ENCODE measurements around the gene ARPC5L. TPM values are rescaled to one million over a fixed set of nuclear protein-coding genes. Genes with fewer than 3 reads are reported as not detected.
A peak's percentile ranks its signal among the peaks of the same experiment; 100 is the strongest.

Gene ARPC5L
- total and polyA plus RNA-seq, 9 of the 15 experiments (the other 6 are each of a cell fraction or from before 2014, with no cell fraction given), result 25.4 to 113 (median 63.8) TPM

DNA sequence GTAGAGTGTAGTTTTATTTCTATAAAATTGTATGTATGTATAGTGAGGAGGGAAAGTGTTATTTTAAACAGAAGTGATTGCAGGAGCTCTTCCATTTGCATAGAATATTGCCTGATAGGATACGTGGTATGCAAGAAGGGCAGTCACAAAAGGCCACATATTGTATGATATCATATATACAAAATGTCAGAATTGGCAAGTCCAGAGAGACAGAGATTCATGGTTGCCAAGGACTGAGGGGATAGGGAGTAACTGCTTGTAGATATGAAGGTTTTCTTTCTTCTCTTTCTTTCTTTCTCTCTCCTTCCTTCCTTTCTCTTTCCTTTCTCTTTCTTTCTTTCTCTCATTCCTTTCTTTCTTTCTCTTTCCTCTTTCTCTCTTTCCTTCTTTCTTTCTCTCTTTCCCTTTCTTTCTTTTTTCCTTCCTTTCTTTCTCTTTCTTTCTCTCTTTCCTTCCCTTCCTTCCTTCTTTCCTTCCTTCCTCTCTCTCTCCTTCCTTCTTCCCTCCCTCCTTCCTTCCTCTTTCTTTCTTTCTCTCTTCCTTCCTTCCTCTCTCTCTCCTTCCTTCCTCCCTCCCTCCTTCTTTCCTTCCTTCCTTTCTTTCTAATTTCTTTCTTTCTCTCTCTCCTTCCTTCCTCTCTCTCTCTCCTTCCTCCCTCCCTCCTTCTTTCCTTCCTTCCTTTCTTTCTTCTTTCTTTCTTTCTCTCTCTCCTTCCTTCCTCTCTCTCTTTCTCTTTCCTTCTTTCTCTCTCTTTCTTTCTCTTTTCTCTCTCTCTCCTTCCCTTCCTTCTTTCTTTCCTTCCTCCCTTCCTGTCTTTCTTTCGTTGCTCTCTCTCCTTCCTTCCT lies 33.2 kb upstream of the ARPC5L start:
- Histone ChIP-seq H3K9me1 (ENCODE audit: control insufficient read depth, insufficient read depth, low read length) (no peaks in the 10 kb centered on the region), H3K4me1 (replicated peaks in 1 of 2; ENCODE audit: control insufficient read depth in 2 of 2, insufficient read depth in 2 of 2, low read length in 2 of 2) (peaks cover 8 to 11% of the 10 kb centered on the region in 2 experiments; a peak in 4 of 5 replicates), H3K27ac (ENCODE audit: extremely low read depth, low read depth, low read length) (no peak overlapping the region), H4K20me1 (replicated peaks; ENCODE audit: control insufficient read depth, insufficient read depth, low read length) (no peaks in the 10 kb centered on the region), H3K27me3 (ENCODE audit: control insufficient read depth in 2 of 2, insufficient read depth in 2 of 2, low read length in 2 of 2) (no peaks in the 10 kb centered on the region), H3K9me3 (replicated peaks; ENCODE audit: control insufficient read depth, insufficient read depth, low read depth, low read length) (no peaks in the 10 kb centered on the region), H2AFZ (ENCODE audit: low read depth, low read length) (no peak overlapping the region), H3K4me3 (no peak overlapping the region), H3K9ac (ENCODE audit: insufficient read depth in 1 of 2, low read depth in 2 of 2, low read length in 2 of 2) (no peak overlapping the region), H3K79me2 (ENCODE audit: control insufficient read depth, insufficient read depth, low read length) (no peaks in the 10 kb centered on the region), H3K4me2 (ENCODE audit: insufficient read depth, low read length) (no peak overlapping the region), H3K36me3 (ENCODE audit: control insufficient read depth, insufficient read depth, low read length) (no peaks in the 10 kb centered on the region)
- no peak for ATAC-seq
- no peak for FAIRE-seq
- CTCF ChIA-PET (ENCODE audit: low intra/inter-chr PET ratio), result no interaction called here
- WGBS (ENCODE audit: insufficient coverage, low coverage, missing lambda C conversion rate), result 4% methylated on average over 2 of the region's 2 CpGs
- intact Hi-C loops (cut with micrococcal nuclease), result no loop called here
- POLR2A ChIA-PET, result interaction anchor here (1.0 kb wide), 1 partner anchor 17 kb away, joined by 7 read pairs; no protein-coding TSS in a partner anchor
- BruUV-seq (replicated peaks), result no TSS peak
- in situ Hi-C loops (cut with MboI), result no loop called here
- no peak for DNase-seq (ENCODE audit: extremely low read depth in 1 of 4, low spot score in 3 of 4)
- peak; percentile 8; the same call in 1 of the 2 replicates for TF ChIP-seq ARID2 (IDR thresholded peaks at IDR 0.05)
- TF ChIP-seq SRSF9 (IDR thresholded peaks at IDR 0.05; ENCODE audit: borderline replicate concordance, low read depth, low read length), result no peak
- no peak for TF ChIP-seq NCOA4 (IDR thresholded peaks at IDR 0.05; ENCODE audit: partially characterized antibody)
- TF ChIP-seq, protein P1, sequence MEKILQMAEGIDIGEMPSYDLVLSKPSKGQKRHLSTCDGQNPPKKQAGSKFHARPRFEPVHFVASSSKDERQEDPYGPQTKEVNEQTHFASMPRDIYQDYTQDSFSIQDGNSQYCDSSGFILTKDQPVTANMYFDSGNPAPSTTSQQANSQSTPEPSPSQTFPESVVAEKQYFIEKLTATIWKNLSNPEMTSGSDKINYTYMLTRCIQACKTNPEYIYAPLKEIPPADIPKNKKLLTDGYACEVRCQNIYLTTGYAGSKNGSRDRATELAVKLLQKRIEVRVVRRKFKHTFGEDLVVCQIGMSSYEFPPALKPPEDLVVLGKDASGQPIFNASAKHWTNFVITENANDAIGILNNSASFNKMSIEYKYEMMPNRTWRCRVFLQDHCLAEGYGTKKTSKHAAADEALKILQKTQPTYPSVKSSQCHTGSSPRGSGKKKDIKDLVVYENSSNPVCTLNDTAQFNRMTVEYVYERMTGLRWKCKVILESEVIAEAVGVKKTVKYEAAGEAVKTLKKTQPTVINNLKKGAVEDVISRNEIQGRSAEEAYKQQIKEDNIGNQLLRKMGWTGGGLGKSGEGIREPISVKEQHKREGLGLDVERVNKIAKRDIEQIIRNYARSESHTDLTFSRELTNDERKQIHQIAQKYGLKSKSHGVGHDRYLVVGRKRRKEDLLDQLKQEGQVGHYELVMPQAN (IDR thresholded peaks at IDR 0.05; ENCODE audit: borderline replicate concordance), result peak; percentile 45; the same call in 1 of the 2 replicates
- peak; percentile 88 for TF ChIP-seq MTA1 (IDR thresholded peaks at IDR 0.05; ENCODE audit: borderline replicate concordance)
- TF ChIP-seq NONO (IDR thresholded peaks at IDR 0.05; ENCODE audit: low read depth in 2 of 2, low read length in 1 of 2), result no peak
- no peak for TF ChIP-seq MTA3 (IDR thresholded peaks at IDR 0.05; ENCODE audit: borderline replicate concordance)
- TF ChIP-seq, protein P2, sequence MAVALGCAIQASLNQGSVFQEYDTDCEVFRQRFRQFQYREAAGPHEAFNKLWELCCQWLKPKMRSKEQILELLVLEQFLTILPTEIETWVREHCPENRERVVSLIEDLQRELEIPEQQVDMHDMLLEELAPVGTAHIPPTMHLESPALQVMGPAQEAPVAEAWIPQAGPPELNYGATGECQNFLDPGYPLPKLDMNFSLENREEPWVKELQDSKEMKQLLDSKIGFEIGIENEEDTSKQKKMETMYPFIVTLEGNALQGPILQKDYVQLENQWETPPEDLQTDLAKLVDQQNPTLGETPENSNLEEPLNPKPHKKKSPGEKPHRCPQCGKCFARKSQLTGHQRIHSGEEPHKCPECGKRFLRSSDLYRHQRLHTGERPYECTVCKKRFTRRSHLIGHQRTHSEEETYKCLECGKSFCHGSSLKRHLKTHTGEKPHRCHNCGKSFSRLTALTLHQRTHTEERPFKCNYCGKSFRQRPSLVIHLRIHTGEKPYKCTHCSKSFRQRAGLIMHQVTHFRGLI (CRISPR knock-in tag; IDR thresholded peaks at IDR 0.05), result no peak
- TF ChIP-seq, protein P3, sequence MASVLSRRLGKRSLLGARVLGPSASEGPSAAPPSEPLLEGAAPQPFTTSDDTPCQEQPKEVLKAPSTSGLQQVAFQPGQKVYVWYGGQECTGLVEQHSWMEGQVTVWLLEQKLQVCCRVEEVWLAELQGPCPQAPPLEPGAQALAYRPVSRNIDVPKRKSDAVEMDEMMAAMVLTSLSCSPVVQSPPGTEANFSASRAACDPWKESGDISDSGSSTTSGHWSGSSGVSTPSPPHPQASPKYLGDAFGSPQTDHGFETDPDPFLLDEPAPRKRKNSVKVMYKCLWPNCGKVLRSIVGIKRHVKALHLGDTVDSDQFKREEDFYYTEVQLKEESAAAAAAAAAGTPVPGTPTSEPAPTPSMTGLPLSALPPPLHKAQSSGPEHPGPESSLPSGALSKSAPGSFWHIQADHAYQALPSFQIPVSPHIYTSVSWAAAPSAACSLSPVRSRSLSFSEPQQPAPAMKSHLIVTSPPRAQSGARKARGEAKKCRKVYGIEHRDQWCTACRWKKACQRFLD (CRISPR knock-in tag; IDR thresholded peaks at IDR 0.05), result no peak
- TF ChIP-seq, protein P4, sequence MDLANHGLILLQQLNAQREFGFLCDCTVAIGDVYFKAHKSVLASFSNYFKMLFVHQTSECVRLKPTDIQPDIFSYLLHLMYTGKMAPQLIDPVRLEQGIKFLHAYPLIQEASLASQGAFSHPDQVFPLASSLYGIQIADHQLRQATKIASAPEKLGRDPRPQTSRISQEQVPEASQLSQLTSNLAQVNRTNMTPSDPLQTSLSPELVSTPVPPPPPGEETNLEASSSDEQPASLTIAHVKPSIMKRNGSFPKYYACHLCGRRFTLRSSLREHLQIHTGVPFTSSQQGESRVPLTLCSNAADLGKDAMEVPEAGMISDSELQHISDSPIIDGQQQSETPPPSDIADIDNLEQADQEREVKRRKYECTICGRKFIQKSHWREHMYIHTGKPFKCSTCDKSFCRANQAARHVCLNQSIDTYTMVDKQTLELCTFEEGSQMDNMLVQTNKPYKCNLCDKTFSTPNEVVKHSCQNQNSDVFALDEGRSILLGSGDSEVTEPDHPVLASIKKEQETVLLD (IDR thresholded peaks at IDR 0.05), result peak; percentile 75; the same call in 1 of the 2 replicates
- 0 out of 4 replicates have a peak, but pooled peaks of 1 of the 2 experiments have one; percentile 8 for TF ChIP-seq TRIM24 (IDR thresholded peaks at IDR 0.05)
- TF ChIP-seq, protein P5, sequence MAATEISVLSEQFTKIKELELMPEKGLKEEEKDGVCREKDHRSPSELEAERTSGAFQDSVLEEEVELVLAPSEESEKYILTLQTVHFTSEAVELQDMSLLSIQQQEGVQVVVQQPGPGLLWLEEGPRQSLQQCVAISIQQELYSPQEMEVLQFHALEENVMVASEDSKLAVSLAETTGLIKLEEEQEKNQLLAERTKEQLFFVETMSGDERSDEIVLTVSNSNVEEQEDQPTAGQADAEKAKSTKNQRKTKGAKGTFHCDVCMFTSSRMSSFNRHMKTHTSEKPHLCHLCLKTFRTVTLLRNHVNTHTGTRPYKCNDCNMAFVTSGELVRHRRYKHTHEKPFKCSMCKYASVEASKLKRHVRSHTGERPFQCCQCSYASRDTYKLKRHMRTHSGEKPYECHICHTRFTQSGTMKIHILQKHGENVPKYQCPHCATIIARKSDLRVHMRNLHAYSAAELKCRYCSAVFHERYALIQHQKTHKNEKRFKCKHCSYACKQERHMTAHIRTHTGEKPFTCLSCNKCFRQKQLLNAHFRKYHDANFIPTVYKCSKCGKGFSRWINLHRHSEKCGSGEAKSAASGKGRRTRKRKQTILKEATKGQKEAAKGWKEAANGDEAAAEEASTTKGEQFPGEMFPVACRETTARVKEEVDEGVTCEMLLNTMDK (IDR thresholded peaks at IDR 0.05; ENCODE audit: borderline replicate concordance, insufficient read depth, low read depth, low read length, poor library complexity, severe bottlenecking), result no peak
